CD4-positive, alpha-beta T cell treated with Interleukin-21 for 1 hour (primary cell): Measurements from ENCODE around the gene CTNND2.

Experiments
- DNase-seq: peaks from one replicate; pipeline ENCODE4 v3.0.0-alpha.2; 2020

Gene CTNND2

GRCh38 chr5:11590475-11590874 is 313.8 kb downstream of the CTNND2 start:
- no peak for DNase-seq

- no peak for DNase-seq
Measured at GRCh38 chr5:11588803-11589202, 315.4 kb downstream of the CTNND2 start.

- DNase-seq, result no peak
Measured at GRCh38 chr5:11584017-11584416, 320.2 kb downstream of the CTNND2 start.

- DNase-seq, result no peak
Measured at GRCh38 chr5:11579351-11579750, 324.9 kb downstream of the CTNND2 start.

- no peak for DNase-seq
Measured at GRCh38 chr5:11574787-11575186, 329.5 kb downstream of the CTNND2 start.

- no peak for DNase-seq
Measured at GRCh38 chr5:11573140-11573992, 330.9 kb downstream of the CTNND2 start.

- DNase-seq, result no peak
Measured at GRCh38 chr5:11564706-11565105, 339.5 kb downstream of the CTNND2 start.

- no peak for DNase-seq
Measured at GRCh38 chr5:11563822-11564221, 340.4 kb downstream of the CTNND2 start.

- DNase-seq, result no peak
Measured at GRCh38 chr5:11560915-11561697, 343.1 kb downstream of the CTNND2 start.

GRCh38 chr5:11557063-11557462 is 347.2 kb downstream of the CTNND2 start:
- DNase-seq, result no peak

GRCh38 chr5:11555171-11555570 is 349.1 kb downstream of the CTNND2 start:
- DNase-seq, result no peak

GRCh38 chr5:11547730-11548129 is 356.5 kb downstream of the CTNND2 start:
- DNase-seq, result no peak

GRCh38 chr5:11547140-11547539 is 357.1 kb downstream of the CTNND2 start:
- DNase-seq, result no peak

- no peak for DNase-seq
Measured at GRCh38 chr5:11540112-11540511, 364.1 kb downstream of the CTNND2 start.

- no peak for DNase-seq
Measured at GRCh38 chr5:11531811-11532555, 372.3 kb downstream of the CTNND2 start.

GRCh38 chr5:11528720-11529119 is 375.5 kb downstream of the CTNND2 start:
- DNase-seq, result no peak

GRCh38 chr5:11527652-11528349 is 376.4 kb downstream of the CTNND2 start:
- DNase-seq, result no peak

GRCh38 chr5:11525020-11525419 is 379.2 kb downstream of the CTNND2 start:
- DNase-seq, result no peak

GRCh38 chr5:11524188-11524587 is 380.1 kb downstream of the CTNND2 start:
- DNase-seq, result no peak

GRCh38 chr5:11522796-11523195 is 381.4 kb downstream of the CTNND2 start:
- no peak for DNase-seq

- DNase-seq, result no peak
Measured at GRCh38 chr5:11520241-11520930, 383.9 kb downstream of the CTNND2 start.

GRCh38 chr5:11519236-11519635 is 385.0 kb downstream of the CTNND2 start:
- DNase-seq, result no peak
